ENCODE data around the gene ATAT1. TPM values are rescaled to one million over a fixed set of nuclear protein-coding genes. Genes with fewer than 3 reads are reported as not detected.
A peak's percentile ranks its signal among the peaks of the same experiment; 100 is the strongest.

ATAT1 gene
- total and polyA plus RNA-seq, 9 of the 15 experiments (the other 6 are each of a cell fraction or from before 2014, with no cell fraction given) = 0.65 to 5.8 (median 1.6) TPM

DNA sequence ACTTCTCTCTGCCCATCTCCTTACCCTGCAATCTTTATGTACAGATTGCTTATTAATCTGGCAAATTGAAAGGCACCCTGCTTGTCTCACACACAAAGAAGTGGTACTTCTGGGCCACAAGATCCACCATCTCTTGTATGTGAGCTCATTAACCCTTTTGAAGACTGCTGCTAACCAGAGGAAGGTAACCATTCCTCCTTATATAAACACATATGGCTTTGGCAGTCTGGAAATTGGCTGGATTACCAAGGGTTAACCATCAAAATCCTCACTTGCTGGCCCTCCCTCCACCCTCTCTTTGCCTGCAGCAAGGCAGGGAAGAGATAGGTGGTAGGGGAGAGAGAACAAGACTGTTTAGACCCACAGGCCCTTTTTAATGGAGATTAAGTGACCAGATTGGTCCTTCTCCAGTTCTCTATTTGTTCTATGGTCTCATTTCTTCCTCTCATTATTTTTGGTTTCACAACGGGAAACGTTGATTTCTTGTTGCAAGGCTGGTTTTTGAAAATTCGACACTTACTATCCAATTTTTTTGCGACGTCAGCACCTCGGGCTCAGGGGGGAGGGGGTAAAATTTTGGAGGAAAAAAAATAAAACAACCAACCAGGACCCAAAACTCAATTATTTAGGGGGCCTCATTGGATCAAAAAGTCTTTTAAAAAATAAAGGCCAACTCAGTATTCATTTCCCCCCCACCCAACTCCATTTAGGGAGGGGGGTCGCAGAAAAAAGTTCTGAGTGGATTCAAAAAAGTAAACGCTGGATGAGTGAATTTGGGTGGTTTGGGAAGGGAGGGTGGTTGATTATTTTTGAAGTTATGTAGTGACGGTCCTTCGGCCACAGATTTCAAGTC is 10.5 kb upstream of the ATAT1 start (continued):
- TF ChIP-seq ZNF253 (CRISPR knock-in tag; conservative IDR thresholded peaks at IDR 0.05) = peak; percentile 14; the same call in 1 of the 2 replicates
- no peak for TF ChIP-seq SRSF7 (optimal IDR thresholded peaks at IDR 0.05; ENCODE audit: low read depth, low read length)
- TF ChIP-seq, protein P1, sequence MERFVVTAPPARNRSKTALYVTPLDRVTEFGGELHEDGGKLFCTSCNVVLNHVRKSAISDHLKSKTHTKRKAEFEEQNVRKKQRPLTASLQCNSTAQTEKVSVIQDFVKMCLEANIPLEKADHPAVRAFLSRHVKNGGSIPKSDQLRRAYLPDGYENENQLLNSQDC (CRISPR knock-in tag; IDR thresholded peaks at IDR 0.05) = no peak
- no peak; the same call in none of the 2 replicates for TF ChIP-seq POLR2H (tag; IDR thresholded peaks at IDR 0.05; ENCODE audit: low read depth)
- TF ChIP-seq ETV6 (IDR thresholded peaks at IDR 0.05; ENCODE audit: borderline replicate concordance in 1 of 2, low read depth in 2 of 2, low read length in 1 of 2) = no peak
- TF ChIP-seq ETV6 (CRISPR knock-in tag; IDR thresholded peaks at IDR 0.05; ENCODE audit: borderline replicate concordance) = peak; percentile 61; the same call in 1 of the 2 replicates
- no peak for TF ChIP-seq ZNF507 (tag; conservative IDR thresholded peaks at IDR 0.05)
- TF ChIP-seq, protein P2, sequence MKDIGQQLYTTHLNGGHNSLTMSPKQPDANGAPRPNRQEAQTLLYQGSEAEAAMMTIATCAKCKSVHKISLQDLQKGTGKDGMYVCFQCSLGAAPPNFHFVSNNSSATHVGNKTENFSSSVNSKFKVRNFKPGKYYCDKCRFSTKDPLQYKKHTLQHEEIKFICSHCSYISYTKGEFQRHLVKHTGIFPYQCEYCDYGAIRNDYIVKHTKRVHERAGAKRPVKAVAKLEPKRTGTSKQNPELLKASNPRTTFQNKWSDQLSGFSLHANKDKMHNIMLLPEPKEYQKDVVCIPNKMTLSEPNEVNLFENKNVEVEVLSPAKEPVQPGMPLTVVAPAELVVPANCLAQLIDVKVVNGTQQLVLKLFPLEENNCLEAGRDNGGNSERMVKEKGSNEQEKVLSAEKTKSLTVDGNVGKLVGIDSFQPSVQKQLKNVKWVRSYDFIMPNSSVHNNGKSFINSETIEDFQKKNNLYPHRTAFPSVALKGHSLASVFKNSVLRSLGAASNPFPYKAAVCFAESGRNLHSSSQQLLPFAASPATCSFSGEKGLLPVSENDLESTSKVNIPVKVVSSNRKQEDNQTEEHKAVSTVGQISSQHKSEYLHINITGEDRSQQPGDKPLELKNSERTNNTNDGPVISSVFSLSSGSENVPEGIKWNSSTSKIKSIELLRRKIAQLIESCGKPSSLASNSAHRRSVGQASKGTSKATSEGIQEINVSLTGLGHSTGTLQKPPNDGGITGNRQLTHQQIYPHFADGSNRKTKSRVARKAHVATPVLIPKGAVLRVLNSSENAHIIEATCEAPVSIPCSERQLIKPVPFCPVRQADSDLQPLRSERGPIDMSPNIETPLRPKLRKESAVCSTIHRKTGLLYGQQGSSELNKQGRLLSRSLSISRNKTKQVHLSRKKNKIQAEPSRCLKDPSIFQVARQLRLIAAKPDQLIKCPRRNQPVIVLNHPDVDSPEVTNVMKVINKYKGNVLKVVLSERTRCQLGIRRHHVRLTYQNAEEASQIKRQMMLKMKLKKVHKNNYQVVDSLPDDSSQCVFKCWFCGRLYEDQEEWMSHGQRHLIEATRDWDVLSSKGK (CRISPR knock-in tag; IDR thresholded peaks at IDR 0.05) = no peak
- TF ChIP-seq, protein P3, sequence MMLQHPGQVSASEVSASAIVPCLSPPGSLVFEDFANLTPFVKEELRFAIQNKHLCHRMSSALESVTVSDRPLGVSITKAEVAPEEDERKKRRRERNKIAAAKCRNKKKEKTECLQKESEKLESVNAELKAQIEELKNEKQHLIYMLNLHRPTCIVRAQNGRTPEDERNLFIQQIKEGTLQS (IDR thresholded peaks at IDR 0.05) = no peak
- TF ChIP-seq, protein P3 (CRISPR knock-in tag; conservative IDR thresholded peaks at IDR 0.05) = peak; percentile 90
- TF ChIP-seq, protein P4, sequence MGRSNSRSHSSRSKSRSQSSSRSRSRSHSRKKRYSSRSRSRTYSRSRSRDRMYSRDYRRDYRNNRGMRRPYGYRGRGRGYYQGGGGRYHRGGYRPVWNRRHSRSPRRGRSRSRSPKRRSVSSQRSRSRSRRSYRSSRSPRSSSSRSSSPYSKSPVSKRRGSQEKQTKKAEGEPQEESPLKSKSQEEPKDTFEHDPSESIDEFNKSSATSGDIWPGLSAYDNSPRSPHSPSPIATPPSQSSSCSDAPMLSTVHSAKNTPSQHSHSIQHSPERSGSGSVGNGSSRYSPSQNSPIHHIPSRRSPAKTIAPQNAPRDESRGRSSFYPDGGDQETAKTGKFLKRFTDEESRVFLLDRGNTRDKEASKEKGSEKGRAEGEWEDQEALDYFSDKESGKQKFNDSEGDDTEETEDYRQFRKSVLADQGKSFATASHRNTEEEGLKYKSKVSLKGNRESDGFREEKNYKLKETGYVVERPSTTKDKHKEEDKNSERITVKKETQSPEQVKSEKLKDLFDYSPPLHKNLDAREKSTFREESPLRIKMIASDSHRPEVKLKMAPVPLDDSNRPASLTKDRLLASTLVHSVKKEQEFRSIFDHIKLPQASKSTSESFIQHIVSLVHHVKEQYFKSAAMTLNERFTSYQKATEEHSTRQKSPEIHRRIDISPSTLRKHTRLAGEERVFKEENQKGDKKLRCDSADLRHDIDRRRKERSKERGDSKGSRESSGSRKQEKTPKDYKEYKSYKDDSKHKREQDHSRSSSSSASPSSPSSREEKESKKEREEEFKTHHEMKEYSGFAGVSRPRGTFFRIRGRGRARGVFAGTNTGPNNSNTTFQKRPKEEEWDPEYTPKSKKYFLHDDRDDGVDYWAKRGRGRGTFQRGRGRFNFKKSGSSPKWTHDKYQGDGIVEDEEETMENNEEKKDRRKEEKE (IDR thresholded peaks at IDR 0.05; ENCODE audit: borderline replicate concordance in 1 of 2, control insufficient read depth in 1 of 2, low read depth in 2 of 2, low read length in 1 of 2) = peak in 1 of 2 experiments; percentile 65; a peak in 2 of 4 replicates
- TF ChIP-seq, protein P5, sequence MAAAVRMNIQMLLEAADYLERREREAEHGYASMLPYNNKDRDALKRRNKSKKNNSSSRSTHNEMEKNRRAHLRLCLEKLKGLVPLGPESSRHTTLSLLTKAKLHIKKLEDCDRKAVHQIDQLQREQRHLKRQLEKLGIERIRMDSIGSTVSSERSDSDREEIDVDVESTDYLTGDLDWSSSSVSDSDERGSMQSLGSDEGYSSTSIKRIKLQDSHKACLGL (CRISPR knock-in tag; IDR thresholded peaks at IDR 0.05; ENCODE audit: borderline replicate concordance, poor library complexity, severe bottlenecking) = no peak
- peak; percentile 98 for TF ChIP-seq C11orf30 (IDR thresholded peaks at IDR 0.05; ENCODE audit: low read depth)
- TF ChIP-seq ARHGAP35 (IDR thresholded peaks at IDR 0.05; ENCODE audit: partially characterized antibody) = no peak
- TF ChIP-seq ETV5 (CRISPR knock-in tag; IDR thresholded peaks at IDR 0.05; ENCODE audit: low read depth) = no peak
- TF ChIP-seq FOXM1 (IDR thresholded peaks at IDR 0.05; ENCODE audit: low read depth) = no peak
- TF ChIP-seq FOXM1 (CRISPR knock-in tag; IDR thresholded peaks at IDR 0.05; ENCODE audit: low read depth) = no peak
- TF ChIP-seq KDM5B (IDR thresholded peaks at IDR 0.05; ENCODE audit: insufficient replicate concordance, low read depth, low read length) = peak; percentile 94

Data from K562 (cell line).